ENCODE results near the gene EFL1.

Gene EFL1

GRCh38 chr15:82133251-82133650, 129.3 kb downstream of the EFL1 start:
- H4K20me1 ChIP-seq (ENCODE audit: insufficient read depth, low read length): no peaks in the 10 kb centered on the region
- H3K9me3 ChIP-seq (ENCODE audit: low read length): no peaks in the 10 kb centered on the region
- H3K9ac ChIP-seq (ENCODE audit: low read length): no peak overlapping the region
- no peak overlapping the region for H3K27ac ChIP-seq (ENCODE audit: low read depth, low read length, poor library complexity, severe bottlenecking)
- H2AFZ ChIP-seq (ENCODE audit: low read length): no peak overlapping the region
- no peaks in the 10 kb centered on the region for H3K27me3 ChIP-seq (ENCODE audit: insufficient read depth, low read length)
- no peak overlapping the region for H3K4me3 ChIP-seq (ENCODE audit: low read depth, low read length, poor library complexity, severe bottlenecking)
- no peak overlapping the region for H3K4me2 ChIP-seq (ENCODE audit: low read length)
- no peaks in the 10 kb centered on the region for H3K9me2 ChIP-seq (ENCODE audit: low read depth, low read length)
- H3F3A ChIP-seq (ENCODE audit: insufficient read depth, low read length): no peaks in the 10 kb centered on the region
- no peaks in the 10 kb centered on the region for H3K79me2 ChIP-seq (ENCODE audit: insufficient read depth, low read length)
- H3K4me1 ChIP-seq (ENCODE audit: insufficient read depth, low read length, severe bottlenecking): no peaks in the 10 kb centered on the region
- TF ChIP-seq CTCF (IDR thresholded peaks at IDR 0.05; ENCODE audit: low read length) (no peak), EZH2 (IDR thresholded peaks at IDR 0.05; ENCODE audit: borderline replicate concordance, low read length) (no peak)
- peaks cover 43% of the 10 kb centered on the region; the same call in 1 of the 2 replicates for H3K36me3 ChIP-seq (ENCODE audit: insufficient read depth, low read length)

GRCh38 chr15:82132742-82133141, 129.8 kb downstream of the EFL1 start:
- H3K27ac ChIP-seq (ENCODE audit: low read depth, low read length, poor library complexity, severe bottlenecking): no peak overlapping the region
- no peaks in the 10 kb centered on the region for H3K27me3 ChIP-seq (ENCODE audit: insufficient read depth, low read length)
- H3K4me3 ChIP-seq (ENCODE audit: low read depth, low read length, poor library complexity, severe bottlenecking): no peak overlapping the region
- TF ChIP-seq CTCF (IDR thresholded peaks at IDR 0.05; ENCODE audit: low read length) (no peak), EZH2 (IDR thresholded peaks at IDR 0.05; ENCODE audit: borderline replicate concordance, low read length) (no peak)
- no peaks in the 10 kb centered on the region for H3K9me2 ChIP-seq (ENCODE audit: low read depth, low read length)
- H3K9ac ChIP-seq (ENCODE audit: low read length): no peak overlapping the region
- H3K79me2 ChIP-seq (ENCODE audit: insufficient read depth, low read length): no peaks in the 10 kb centered on the region
- no peak overlapping the region for H3K4me2 ChIP-seq (ENCODE audit: low read length)
- H3K9me3 ChIP-seq (ENCODE audit: low read length): no peaks in the 10 kb centered on the region
- no peak overlapping the region for H2AFZ ChIP-seq (ENCODE audit: low read length)
- no peaks in the 10 kb centered on the region for H4K20me1 ChIP-seq (ENCODE audit: insufficient read depth, low read length)
- H3K36me3 ChIP-seq (ENCODE audit: insufficient read depth, low read length): peaks cover 40% of the 10 kb centered on the region; the same call in 1 of the 2 replicates
- H3K4me1 ChIP-seq (ENCODE audit: insufficient read depth, low read length, severe bottlenecking): no peaks in the 10 kb centered on the region
- no peaks in the 10 kb centered on the region for H3F3A ChIP-seq (ENCODE audit: insufficient read depth, low read length)

- no peaks in the 10 kb centered on the region for H3K4me1 ChIP-seq (ENCODE audit: insufficient read depth, low read length, severe bottlenecking)
- no peak overlapping the region for H3K9ac ChIP-seq (ENCODE audit: low read length)
- no peaks in the 10 kb centered on the region for H3K9me2 ChIP-seq (ENCODE audit: low read depth, low read length)
- H3K27me3 ChIP-seq (ENCODE audit: insufficient read depth, low read length): no peaks in the 10 kb centered on the region
- no peak for TF ChIP-seq EZH2 (IDR thresholded peaks at IDR 0.05; ENCODE audit: borderline replicate concordance, low read length)
- no peak for TF ChIP-seq CTCF (IDR thresholded peaks at IDR 0.05; ENCODE audit: low read length)
- no peak overlapping the region for H2AFZ ChIP-seq (ENCODE audit: low read length)
- peaks cover 33% of the 10 kb centered on the region; the same call in 1 of the 2 replicates for H3K36me3 ChIP-seq (ENCODE audit: insufficient read depth, low read length)
- H3K27ac ChIP-seq (ENCODE audit: low read depth, low read length, poor library complexity, severe bottlenecking): no peak overlapping the region
- H3K79me2 ChIP-seq (ENCODE audit: insufficient read depth, low read length): no peaks in the 10 kb centered on the region
- H3K4me2 ChIP-seq (ENCODE audit: low read length): no peak overlapping the region
- no peaks in the 10 kb centered on the region for H3F3A ChIP-seq (ENCODE audit: insufficient read depth, low read length)
- H3K9me3 ChIP-seq (ENCODE audit: low read length): no peaks in the 10 kb centered on the region
- no peaks in the 10 kb centered on the region for H4K20me1 ChIP-seq (ENCODE audit: insufficient read depth, low read length)
- no peak overlapping the region for H3K4me3 ChIP-seq (ENCODE audit: low read depth, low read length, poor library complexity, severe bottlenecking)
Observed at GRCh38 chr15:82132096-82132495, 130.4 kb downstream of the EFL1 start.

All from OCI-LY1 (cell line).